NB4 (cell line): ENCODE results near the gene NAXD.

Experiments used
- MAX ChIP-seq: IDR thresholded peaks from 2 replicates; pipeline ENCODE4 v1.6.1; 2011; ENCODE audit warnings: low read depth, low read length
- MYC ChIP-seq: IDR thresholded peaks from 2 replicates; pipeline ENCODE4 v1.6.1; 2011; ENCODE audit warnings: low read depth, low read length
- POLR2A ChIP-seq: IDR thresholded peaks from 2 replicates; pipeline ENCODE4 v1.6.1; 2011; ENCODE audit warnings: mild to moderate bottlenecking; ENCODE audit not compliant: insufficient read length; ENCODE audit errors: extremely low read depth
- TF ChIP-seq, protein P1 (sequence below): IDR thresholded peaks from one replicate; pipeline ENCODE4 v1.5.1; 2012; ENCODE audit warnings: low read depth, low read length

- TF ChIP-seq MAX = no peak
- TF ChIP-seq, protein P1, sequence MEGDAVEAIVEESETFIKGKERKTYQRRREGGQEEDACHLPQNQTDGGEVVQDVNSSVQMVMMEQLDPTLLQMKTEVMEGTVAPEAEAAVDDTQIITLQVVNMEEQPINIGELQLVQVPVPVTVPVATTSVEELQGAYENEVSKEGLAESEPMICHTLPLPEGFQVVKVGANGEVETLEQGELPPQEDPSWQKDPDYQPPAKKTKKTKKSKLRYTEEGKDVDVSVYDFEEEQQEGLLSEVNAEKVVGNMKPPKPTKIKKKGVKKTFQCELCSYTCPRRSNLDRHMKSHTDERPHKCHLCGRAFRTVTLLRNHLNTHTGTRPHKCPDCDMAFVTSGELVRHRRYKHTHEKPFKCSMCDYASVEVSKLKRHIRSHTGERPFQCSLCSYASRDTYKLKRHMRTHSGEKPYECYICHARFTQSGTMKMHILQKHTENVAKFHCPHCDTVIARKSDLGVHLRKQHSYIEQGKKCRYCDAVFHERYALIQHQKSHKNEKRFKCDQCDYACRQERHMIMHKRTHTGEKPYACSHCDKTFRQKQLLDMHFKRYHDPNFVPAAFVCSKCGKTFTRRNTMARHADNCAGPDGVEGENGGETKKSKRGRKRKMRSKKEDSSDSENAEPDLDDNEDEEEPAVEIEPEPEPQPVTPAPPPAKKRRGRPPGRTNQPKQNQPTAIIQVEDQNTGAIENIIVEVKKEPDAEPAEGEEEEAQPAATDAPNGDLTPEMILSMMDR = no peak
- no peak for TF ChIP-seq POLR2A
- no peak for TF ChIP-seq MYC
Measured at GRCh38 chr13:110597041-110597689, 18.2 kb upstream of the NAXD start.
